PC-9 (cell line): ENCODE measurements around the gene CDK5.

Experiments used
- EZH2 ChIP-seq: fragments of 200-600 bp; sonication (generic); IDR thresholded peaks from 2 replicates; pipeline ENCODE4 v1.8.0; 2017; ENCODE audit warnings: antibody characterized with exemption, low read depth
- TF ChIP-seq, protein P1 (sequence below): fragments of 200-600 bp; sonication (generic); conservative IDR thresholded peaks from 2 replicates; pipeline ENCODE4 v1.6.1; 2017; ENCODE audit warnings: mixed run types, antibody characterized with exemption, mild to moderate bottlenecking, moderate library complexity

DNA sequence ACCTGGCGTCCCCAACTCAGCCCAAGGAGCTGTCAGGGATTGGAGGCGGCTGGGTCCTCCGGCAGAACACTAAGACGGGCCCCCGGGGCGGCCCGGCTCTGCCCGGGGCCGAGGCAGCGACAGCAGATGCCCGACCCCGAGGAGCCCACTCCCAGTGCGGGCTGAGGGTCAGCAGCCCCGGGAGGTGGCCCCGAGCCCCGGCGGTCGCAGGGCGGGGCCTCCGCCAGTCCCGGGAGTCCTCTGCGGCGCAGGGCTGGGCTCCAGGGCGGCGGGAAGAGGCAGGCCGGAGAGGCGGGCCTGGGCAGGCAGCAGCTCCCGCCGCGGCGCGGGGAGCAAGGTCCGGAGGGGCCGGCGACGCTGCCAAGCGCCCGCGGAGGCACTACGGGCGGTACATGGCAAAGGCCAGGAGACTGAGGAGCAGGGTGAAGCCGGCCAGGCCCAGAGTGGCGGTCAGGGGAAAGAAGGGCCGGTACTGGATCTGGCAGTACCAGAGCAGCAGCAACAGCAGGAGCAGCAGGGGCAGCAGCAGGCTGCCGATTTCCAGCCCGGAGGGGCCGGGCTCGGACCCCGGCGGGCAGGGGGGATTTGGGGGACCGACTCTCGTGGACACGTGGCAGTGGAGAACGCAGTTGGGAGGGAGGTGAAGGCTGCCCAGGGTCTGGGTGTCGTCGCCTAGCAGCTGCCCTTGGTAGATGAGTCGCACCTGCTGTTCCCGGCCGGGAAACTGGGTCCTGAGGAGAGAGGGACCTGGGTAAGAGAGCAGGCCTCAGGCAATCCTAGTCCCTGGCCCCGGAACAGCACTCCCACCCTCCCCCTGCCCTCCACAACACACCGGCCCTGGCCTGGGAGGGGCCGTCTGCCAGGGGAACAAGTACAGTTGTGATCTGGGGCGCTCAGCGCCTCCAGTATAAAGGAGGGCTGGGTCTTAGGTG lies 23.7 kb upstream of the CDK5 start:
- TF ChIP-seq, protein P1, sequence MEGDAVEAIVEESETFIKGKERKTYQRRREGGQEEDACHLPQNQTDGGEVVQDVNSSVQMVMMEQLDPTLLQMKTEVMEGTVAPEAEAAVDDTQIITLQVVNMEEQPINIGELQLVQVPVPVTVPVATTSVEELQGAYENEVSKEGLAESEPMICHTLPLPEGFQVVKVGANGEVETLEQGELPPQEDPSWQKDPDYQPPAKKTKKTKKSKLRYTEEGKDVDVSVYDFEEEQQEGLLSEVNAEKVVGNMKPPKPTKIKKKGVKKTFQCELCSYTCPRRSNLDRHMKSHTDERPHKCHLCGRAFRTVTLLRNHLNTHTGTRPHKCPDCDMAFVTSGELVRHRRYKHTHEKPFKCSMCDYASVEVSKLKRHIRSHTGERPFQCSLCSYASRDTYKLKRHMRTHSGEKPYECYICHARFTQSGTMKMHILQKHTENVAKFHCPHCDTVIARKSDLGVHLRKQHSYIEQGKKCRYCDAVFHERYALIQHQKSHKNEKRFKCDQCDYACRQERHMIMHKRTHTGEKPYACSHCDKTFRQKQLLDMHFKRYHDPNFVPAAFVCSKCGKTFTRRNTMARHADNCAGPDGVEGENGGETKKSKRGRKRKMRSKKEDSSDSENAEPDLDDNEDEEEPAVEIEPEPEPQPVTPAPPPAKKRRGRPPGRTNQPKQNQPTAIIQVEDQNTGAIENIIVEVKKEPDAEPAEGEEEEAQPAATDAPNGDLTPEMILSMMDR: no peak
- no peak for TF ChIP-seq EZH2
